HG02610 (cell line): ENCODE results near the gene SDC1.

Source experiments
- ATAC-seq: cut with Tn5 transposase; IDR thresholded peaks from one replicate; pipeline ENCODE4 v1.9.1; 2021; ENCODE audit warnings: mild to moderate bottlenecking, moderate library complexity; ENCODE audit not compliant: unreplicated experiment

The SDC1 gene

DNA sequence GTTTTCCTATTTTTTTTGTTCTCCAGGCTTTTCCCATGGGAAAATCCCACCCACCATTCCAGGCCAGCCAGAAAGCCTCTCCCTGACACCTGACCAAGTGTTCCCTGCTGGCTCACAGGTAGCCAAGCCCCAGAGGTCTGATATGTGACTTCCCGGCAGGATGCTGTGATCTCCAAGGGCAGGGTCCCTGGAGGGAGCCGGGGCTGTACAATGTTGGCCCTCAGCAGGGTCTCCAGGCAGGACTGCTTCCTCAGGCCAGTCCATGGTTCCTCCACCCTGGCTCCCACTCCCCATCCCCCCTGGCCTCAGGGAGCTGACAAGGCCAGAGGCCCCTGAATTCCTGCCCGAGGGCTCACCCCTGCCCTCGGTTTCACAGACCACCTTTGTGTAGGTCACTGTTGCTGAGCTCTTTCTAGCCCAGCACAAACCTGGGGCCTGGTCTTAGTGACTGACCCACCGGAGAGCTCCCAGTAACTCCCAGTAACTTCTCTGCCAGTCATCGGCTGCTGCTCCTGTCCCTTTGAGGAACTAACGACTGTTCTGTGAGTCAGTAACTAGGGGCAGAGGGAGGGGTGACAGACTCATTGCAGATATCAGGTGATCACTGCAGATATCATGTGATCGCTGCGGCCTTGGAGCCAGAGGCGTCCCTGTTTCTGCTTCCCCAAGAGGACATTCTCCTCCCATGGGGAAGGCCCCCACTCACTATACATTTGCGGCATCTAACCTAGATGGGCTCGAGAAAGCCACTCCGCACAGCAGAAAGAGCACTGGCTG, 38.7 kb downstream of the SDC1 start:
- peak; percentile 60 for ATAC-seq

DNA sequence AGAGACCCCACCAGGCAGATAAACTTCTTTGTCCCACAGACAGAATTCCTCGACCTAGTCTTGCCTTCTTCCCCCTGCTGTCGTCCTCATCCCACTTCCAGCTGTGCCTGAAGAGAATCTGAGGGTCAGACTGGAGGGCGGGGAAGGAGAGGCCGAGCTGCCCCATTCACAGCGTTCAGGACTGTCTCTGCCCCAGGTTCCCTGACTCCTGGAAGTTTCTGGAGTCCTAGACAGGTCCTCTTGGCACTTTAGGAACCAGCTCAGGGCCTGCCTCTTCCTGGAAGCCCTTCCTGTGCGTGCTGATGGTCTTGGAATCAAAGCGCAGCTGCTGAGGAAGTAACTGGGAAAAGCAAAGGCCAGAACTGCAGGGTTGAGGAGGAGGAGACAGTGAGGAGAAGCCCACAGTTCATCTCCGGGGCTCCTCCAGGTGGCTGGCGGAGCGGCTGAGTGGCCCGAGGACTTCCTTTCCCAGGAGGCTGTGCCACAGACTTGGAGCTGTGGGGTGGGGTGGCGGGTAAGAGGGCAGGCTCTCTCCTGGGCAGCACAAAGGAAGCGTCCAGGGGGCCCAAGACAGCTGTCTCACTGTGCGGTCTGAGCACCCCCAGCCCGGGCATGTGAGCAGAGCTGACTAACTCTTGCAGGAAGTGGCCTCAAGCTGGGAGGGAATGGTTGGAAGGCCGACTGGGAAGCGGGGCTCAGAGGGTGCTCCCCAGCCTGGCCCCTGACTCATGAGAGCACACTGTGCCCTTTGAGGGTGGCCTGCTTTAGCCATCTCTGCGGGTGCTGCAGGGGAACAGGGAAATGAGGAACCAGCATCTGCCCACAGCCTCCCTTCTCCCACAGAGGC, 39.5 kb downstream of the SDC1 start:
- ATAC-seq: no peak

DNA sequence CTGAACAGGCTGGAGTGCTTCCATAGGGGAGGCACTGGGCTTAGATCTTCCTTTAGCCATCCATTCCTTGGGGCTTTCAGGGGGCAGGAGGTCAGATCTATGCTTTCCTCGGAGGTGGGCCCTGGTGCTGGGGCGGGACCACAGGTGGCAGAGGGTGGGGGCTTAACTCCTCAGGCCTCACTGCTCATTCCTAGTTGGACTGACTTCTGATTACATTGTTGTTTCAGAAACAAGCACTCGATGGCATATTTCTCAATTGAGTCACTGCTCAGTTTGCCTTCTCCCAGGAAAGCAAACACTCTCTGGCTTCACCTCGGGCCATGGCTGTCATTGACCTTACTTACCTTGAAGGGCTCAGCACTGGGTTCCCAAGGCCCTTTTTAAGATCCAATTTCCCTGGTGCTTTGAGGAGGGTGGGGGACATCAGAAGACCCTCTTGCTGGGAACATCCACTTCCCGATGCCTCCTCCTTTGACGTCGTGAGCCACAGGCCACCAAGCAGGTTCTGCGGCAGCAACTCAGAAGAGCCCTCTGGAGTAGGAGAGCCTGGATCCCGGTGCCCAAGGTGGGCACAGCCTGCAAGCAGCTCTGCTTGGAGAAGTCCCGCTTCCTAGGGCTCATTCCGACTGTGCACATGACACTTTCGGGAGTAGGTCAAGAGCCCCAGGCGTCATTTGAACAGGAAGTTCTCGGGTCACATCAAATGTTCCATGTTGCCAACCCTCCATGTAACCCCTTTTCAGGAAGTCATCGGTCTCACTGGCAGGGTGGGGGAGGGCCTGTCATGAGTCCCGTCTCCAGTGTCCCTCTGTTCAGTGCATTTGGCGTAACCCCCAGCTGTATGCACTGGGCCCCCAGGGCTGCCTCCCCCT, 40.6 kb downstream of the SDC1 start:
- no peak for ATAC-seq

DNA sequence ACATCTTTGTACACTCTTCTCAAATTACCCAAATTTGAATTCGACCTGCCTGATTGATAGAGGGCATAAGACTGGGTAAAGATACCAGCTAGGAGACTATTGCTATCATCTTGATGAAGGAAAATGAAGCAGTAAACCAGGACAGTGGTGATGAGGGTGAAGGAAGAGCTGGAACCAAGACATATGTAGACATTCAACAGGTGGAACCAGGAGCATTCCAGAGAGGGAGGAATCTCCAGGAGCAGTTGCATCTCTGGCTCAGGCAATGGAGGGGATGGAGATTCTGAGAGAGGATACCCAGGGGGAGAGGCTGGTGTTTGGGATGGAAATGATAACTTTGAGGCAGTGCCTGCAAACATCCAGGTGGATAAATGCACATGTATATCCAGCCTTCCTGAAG, 41.6 kb downstream of the SDC1 start:
- no peak for ATAC-seq

DNA sequence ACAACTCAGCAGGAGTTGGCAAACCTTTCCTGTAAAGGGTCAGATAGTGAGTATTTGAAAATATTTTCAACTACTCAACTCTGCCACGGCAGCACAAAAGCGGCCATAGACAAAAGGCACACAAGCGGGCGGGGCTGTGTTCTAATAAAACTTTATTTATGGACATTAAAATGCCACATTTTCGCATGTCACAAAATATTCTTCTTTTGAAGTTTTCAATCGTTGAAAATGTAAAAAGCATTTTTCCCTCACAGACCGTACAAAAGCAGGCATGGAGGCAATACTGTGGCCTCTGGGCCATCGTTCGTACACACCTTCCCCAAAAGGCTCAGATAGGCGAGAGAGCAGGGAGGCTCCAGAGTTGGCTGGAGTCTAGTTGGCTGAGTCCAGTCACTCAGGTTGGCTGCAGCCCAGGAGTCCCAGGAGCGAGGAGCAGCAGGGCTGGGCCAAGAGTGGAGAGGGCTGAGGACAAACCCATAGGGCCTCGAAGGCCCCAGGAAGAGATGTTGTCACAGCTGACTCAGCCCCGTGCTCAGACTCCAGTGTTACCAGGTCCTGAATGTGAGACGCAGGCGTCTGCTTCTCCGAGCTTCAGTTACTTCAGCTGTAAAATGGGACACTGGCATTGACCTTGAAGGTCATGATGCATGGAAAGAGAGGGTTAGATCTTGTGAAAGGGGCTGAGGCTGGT, 42.5 kb downstream of the SDC1 start:
- ATAC-seq: no peak

DNA sequence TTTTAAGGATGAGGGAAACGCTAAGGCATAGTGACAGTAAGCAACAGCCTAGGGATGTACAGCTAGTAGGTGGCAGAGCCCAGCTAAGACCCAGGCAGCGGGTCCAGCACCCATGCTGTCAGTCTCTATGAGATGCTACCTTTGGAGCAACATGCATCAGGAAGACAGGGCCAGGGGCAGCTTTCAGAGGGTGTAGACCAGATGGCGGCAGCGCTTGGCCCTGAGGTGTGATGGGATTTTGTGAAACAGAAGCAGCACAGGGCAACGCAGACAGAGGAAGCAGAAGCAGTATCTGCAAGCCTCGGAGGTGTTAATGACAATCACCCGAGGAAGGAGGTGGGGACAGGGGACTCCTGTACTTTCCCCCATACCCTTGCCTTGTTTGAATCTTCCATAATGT, 43.2 kb downstream of the SDC1 start:
- ATAC-seq: no peak

DNA sequence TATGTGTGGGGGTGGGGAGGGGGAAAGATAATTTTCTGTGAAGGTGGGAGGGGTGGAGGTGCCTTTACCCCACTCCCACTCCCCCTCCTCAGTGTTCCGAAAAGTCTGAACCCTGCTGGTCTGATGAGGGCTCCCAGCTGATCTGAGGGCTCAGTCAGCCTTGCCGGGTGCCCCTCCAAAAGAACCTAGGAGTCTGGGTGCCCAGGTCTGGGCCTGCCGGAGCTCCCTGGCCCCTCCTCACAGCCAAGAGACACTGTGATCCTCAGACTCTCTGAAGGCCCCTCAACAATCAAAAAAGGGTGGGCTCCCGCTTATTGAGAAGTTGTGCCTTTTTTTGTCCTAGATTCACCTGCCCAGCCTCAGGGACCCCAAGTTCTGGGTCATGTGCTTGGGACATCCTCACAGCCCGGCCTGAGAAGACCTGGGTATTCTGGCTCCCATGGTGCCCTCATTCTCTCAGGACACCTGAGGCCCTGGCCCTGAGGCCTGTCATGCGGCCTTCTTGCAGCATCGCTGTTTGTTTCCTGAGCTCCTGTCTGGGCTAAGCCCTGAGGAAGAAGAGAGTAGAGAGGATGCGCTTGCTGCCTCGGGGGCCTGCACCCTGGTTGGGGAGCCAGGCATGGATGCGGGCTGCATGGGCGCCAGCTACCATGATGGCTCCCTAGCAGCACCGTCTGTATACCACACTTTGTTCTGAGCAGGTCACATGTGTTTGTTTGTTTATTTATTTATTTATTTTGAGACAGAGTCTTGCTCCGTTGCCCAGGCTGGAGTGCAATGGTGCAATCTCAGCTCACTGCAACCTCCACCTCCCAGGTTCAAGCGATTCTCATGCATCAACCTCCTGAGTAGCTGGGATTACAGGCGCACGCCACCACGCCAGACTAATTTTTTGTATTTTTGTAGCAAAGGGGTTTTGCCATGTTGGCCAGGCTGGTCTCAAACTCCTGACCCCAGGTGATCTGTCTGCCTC, 44.0 kb downstream of the SDC1 start:
- ATAC-seq: no peak

DNA sequence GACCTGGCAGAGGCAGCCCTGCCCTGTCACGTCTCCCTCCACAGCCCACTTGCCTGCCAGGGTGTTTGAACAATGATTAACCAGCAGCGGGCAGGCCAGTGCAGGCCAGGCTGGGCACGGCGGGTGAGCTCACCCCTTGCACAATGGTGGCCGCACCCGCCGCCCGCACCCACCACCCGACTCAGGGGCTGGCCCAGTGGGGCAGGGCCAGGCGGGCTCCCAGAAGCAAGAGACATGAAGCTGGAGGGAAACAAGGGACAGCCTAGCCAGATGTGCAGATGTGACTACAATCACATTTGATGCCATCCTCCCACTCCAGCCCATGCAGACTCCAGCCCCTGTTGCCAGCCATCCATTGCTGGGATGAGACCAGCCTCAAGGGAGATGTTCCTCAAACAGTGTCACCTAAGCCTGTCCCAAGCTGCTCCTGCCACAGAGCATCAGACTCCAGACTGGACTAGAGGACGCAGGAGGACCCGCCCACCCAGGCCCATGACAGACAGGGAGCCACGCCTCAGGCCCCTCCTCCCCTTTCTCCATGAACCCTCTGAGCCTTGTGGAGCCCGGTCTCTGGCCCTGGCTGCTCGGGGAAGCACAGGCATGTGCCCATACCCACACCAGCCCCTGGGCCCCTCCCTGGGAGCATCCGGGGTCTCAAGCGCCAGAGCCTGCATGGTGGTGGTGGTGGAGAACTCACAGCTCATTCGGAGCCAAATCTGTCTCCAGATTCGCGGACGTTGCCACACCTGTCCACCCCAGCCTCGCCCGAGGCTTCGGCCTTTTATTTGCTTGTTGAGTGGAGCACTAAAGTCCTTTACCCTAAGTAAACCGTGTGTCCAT, 45.0 kb downstream of the SDC1 start:
- no peak for ATAC-seq

DNA sequence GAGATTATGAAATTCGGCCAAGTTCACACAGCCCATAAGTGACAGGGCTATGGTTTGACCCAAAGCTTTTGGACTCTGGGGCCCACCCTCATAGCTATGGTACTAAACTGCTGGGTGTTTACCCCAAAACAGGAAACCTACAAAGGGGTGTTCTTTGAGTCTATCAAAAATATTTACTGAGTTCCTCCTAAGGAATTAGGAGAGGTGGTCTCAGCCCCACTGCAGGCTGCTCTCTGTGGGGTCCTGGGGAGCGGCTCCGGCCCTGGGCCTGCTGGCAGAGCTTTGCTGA, 45.5 kb downstream of the SDC1 start:
- no peak for ATAC-seq

DNA sequence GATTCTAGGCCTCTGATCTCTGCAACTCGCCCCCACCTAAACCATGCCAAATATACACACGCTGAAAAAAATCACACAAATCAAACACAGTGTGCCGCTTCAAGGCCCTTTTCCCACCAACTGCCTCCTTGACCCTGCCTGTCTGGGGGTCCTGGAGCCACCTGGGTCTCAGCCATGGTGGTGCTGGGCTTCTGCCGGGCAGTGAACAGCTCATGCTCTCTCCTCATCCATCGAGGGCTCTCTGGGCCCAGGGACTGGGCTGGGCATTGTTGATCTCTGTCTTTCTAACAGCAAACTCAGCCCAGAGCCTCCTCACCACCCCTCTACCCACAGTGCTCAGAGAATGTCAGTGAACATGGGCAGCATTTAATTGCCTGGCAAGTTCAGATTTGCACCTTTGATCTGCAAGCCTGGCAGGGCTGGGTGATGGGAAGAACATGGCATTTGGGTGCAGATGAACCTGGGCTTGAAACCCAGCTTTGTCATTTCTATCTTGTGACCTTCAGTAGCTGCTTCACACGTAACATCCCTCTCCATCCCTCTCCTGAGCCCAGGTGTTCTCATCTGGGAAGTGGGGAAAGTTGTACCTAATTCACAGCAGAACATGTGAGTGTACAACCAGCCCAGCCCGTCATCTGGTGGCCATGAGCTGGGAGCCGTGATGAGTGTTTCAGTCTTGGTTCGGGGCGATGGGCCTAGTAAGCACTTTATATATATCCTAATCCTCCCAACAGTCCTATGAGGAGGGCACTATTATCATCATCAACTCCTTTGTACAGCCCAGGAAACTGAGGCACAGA, 46.1 kb downstream of the SDC1 start:
- no peak for ATAC-seq

DNA sequence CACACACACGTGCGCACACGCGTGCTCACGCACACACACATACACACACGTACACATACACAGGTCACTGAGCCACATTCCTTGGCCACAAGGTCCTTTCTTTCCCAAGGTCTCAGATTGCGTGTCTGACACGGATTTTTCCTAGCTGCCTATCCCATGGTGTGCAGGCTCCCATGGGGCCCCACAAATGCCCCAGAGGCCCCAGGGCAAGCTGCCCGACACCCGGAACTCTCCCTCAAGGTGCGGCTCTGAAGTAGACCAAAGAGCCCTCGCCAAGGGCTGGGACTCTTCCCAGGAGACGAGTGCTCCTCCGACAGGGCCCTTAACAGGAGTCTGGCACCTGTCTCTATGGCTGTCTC, 46.7 kb downstream of the SDC1 start:
- ATAC-seq: no peak

DNA sequence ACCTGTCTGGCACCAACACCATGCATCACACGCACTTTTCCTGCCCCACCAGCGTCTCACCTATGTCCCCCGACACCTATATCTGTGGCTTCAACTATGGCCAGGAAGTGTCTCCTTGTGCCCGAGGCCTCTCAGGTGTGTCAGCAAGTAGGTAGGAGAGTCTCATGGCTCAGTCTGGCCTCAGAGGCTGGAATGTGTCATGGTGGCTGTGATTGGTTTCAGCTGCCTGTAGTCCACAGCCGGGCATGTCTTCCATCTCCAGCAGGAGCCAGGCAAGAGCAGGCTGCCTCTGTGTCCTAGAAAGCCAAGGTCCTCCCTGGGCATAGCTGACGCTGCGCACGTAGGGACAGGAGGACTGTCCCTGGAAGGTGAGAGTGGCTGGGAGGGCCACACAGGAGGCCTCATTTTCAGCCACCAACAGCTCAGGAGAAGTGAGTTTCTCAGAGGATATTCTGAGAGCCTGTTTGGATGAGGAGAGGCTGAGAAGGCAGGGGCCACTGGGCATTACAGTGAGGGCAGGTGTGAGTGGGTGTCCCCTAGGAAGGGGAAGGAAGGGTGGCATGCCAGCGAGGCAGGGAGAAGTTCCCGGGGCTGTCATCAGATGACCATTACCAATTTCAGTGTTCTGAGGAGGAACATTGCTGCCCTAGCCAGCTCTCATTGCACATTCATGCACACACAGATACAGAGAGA, 47.2 kb downstream of the SDC1 start:
- no peak for ATAC-seq

DNA sequence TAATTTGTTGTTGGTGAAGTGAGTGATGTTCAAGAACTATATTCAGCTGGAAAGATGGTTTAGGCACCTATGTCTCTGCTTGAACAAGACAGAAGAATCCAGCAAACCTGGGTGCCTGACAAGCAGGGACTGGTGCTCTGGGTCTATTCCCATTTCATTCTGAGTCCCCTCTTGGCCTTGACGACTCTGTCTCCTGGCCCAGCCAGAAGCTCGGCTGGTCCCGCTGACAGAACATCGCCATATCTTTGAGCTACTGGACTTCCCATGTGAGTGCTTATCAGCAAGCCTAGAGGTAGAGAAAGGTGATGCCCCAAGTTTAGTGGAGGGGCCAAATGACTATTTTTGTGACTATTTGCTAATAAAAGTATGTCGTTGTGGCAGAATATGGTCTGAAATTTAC, 48.2 kb downstream of the SDC1 start:
- no peak for ATAC-seq

DNA sequence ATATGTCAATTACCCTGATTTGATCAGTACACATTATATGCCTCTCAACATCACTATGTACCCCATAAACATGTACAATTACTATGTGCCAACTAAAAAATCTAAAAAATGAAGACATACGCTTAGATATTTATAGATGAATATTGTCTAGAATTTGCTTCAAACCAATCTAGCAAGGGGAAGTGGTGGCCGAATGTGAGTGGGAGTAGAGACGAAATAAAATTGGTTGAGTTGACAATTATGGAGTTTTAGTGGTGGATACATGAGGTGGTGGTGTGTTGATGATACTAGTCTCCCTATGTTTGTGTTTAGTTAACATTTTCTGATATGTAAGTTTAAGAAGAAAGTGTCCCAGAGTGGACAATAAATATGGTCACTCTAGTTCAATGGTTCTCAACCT, 49.0 kb downstream of the SDC1 start:
- ATAC-seq: no peak

DNA sequence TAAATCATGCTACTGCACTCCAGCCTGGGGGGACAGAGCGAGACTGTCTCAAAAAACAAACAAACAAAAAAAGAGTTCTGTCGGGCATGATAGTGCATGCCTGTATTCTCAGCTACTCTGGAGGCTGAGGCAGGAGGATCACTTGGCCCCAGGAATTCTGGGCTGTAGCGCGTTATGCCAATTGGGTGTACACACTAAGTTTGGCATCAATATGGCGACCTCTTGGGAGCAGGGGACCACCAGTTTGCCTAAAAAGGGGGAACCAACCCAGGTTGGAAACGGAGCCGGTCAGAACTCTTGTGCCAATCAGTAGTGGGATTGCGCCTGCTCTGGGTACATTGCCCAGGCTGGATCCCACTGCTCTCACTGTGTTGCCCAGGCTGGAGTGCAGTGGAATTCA, 49.7 kb downstream of the SDC1 start:
- no peak for ATAC-seq

DNA sequence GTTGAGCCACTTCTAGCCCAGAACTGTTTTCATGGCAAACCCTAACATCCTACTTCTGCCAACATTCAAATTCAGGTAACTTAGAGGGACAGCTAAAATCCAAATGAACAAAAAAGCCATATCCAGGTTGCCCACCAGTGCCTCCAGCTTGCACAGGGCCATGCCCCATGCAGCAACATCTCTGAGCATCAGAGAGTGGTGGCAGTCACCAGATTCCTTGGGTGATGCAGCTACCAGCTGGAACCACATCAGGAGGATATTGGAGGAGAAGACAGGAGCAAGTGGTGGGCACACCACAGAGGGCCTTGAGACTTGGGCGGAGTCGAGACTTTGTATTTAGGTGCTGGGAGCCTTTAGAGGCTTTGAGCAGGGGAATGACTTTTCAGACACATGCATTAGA, 50.5 kb downstream of the SDC1 start:
- no peak for ATAC-seq

DNA sequence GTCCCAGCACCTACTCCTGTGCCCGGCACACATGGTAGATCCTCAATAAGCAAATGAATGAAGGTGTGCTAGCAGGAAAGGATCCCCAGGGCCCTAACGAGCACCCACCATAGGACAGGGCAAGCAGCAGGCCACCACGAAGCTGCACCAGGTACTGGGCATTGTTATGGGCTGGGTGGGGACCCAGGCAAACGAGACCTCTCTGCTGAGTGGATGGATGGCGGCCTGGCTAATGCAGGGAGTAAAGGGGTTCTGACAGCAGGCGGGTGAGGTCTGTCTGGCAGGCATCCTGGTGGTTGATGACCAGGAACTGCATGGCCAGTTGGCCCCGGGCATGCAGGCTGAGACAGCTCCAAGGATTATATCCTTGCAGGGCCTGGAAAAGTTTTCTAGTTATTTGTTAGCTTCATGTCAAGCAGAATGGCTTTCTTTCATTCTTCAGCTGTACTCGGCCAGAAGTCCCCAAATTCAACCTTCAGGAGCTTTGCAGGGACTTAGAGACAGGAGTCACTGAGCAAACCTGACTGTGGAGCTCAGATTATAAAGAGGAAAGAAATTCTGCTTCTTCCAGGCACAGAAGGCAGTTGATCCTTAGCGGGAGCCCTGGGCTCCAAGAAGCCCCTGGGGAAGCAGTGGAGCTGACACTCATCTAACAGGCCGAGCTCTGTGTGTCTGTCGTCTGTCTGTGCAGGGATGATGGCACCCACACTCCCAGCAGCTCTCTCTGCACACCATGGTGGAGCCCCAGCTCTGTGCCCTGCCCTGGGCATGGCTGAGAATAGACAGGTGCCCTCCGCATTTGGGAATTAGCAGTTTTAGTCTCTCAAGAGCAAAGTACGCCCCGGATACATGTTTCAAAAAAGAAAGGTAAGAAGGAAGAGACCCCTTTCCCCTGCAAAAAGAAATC, 51.2 kb downstream of the SDC1 start:
- ATAC-seq: no peak
